Mucosa of descending colon (tissue), 3 donors: Measurements from ENCODE around the gene ANK3. TPM values are rescaled to one million over a fixed set of nuclear protein-coding genes. Genes with fewer than 3 reads are reported as not detected.
A peak's percentile ranks its signal among the peaks of the same experiment; 100 is the strongest.

Source experiments
- ATAC-seq: fragments of 200-7000 bp; cut with Tn5 transposase; one replicate; pipeline ENCODE4 v1.9.1; 2020; ENCODE audit warnings: mild to moderate bottlenecking, moderate library complexity
- DNase-seq, 3 donors: peaks; one replicate each; pipeline ENCODE4 v3.0.0-alpha.2; 2020
- H3K36me3 ChIP-seq: fragments of 200-600 bp; one replicate; pipeline ENCODE4 v1.8.0; 2021; ENCODE audit warnings: low read depth, mild to moderate bottlenecking
- H3K4me1 ChIP-seq: fragments of 200-600 bp; one replicate; pipeline ENCODE4 v1.8.0; 2021; ENCODE audit warnings: low read depth, mild to moderate bottlenecking
- H3K4me3 ChIP-seq: fragments of 200-600 bp; one replicate; pipeline ENCODE4 v1.8.0; 2021; ENCODE audit warnings: mild to moderate bottlenecking
- H3K9me3 ChIP-seq: fragments of 200-600 bp; one replicate; pipeline ENCODE4 v1.8.0; 2021; ENCODE audit warnings: mild to moderate bottlenecking
- intact Hi-C, 2 donors: fragments of 100-400 bp; cut with DNase I in 1 of 2; cut with micrococcal nuclease in 1 of 2; formaldehyde crosslinking; loops; one replicate each; pipeline versions ENCODE4 v1.11.0 to v1.11.1; 2022; cut with DNase I, micrococcal nuclease
- total RNA-seq, 3 donors: library from RNA; stranded (reverse); fragmentation: NEBNext Ultra II Directional in 2 of 3; extraction: Animal tissue kit (Norgen Biotek cat#: 25700) in 2 of 3; gene quantifications; one replicate each; pipeline versions ENCODE4 v1.2.1 to v1.2.4, GENCODE V29; 2021 to 2023
- TF ChIP-seq, protein P1 (sequence below): fragments of 200-600 bp; IDR thresholded peaks from one replicate; pipeline ENCODE4 v1.8.0; 2022; ENCODE audit warnings: antibody characterized with exemption, mild to moderate bottlenecking
- donor health status: DM: no; HTN: no; CAD: no; lungs with moderate emphysema.
- donor health status: DM: no; HTN: no; CAD: no.
- donor health status: DM: no; HTN: yes; CAD: no.

Gene ANK3
- total RNA-seq, 3 donors from 2014 or later = 67.7 to 145 (median 74.0) TPM

DNA sequence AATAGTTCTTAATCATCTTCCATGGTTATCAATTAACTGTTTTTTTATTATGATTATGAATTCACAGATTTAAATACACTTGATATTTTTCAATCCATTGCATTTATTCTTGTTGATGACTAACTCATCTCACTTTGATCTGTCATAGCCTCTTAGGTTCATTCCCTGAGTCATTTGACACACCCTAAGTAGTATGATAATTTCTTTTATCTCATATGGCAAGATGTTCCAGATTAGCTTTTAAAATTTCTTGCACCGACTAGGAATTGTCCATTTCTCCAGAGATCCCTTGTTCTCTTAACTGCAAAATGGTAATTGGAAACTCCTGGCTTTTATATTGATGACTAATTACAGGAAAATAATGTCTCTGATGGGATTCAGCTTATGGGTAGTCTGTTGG is 395.7 kb downstream of the ANK3 start:
- ATAC-seq = no peak
- H3K36me3 ChIP-seq = no peaks in the 10 kb centered on the region

DNA sequence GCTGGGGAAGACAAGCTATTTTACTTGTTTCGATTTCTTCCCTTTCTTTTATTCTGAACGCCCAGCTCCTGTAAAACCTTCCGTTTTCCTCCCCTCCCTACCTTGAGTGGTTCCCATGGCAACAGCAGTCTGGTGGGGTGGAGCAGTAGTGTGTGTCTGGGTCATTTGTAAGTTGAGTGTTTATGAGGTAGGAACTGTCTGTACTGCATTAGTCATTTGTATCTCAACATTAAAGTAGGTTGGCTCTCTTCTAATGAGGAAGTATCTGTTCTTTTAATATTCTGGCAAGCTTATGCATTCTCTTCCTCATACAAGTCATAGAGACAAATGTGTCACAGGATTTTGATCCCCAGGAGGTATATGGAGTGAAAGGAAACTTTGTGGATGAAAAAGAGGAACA is 398.0 kb downstream of the ANK3 start:
- Histone ChIP-seq H3K9me3 (no peaks in the 10 kb centered on the region), H3K36me3 (no peaks in the 10 kb centered on the region), H3K4me3 (no peak overlapping the region), H3K4me1 (peaks cover 11% of the 10 kb centered on the region)
- peak; percentile 98 for ATAC-seq
- peak in 2 of 3 donors; percentile 31 to 48 for DNase-seq
- intact Hi-C loops = no loop called here
- TF ChIP-seq, protein P1, sequence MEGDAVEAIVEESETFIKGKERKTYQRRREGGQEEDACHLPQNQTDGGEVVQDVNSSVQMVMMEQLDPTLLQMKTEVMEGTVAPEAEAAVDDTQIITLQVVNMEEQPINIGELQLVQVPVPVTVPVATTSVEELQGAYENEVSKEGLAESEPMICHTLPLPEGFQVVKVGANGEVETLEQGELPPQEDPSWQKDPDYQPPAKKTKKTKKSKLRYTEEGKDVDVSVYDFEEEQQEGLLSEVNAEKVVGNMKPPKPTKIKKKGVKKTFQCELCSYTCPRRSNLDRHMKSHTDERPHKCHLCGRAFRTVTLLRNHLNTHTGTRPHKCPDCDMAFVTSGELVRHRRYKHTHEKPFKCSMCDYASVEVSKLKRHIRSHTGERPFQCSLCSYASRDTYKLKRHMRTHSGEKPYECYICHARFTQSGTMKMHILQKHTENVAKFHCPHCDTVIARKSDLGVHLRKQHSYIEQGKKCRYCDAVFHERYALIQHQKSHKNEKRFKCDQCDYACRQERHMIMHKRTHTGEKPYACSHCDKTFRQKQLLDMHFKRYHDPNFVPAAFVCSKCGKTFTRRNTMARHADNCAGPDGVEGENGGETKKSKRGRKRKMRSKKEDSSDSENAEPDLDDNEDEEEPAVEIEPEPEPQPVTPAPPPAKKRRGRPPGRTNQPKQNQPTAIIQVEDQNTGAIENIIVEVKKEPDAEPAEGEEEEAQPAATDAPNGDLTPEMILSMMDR = no peak

More for the DNA sequence above, 395.7 kb downstream of the ANK3 start:
- intact Hi-C loops = no loop called here
- TF ChIP-seq, protein P1 = no peak
- Histone ChIP-seq H3K4me3 (no peak overlapping the region), H3K9me3 (no peaks in the 10 kb centered on the region), H3K4me1 (peaks cover 11% of the 10 kb centered on the region)
- no peak for DNase-seq

DNA sequence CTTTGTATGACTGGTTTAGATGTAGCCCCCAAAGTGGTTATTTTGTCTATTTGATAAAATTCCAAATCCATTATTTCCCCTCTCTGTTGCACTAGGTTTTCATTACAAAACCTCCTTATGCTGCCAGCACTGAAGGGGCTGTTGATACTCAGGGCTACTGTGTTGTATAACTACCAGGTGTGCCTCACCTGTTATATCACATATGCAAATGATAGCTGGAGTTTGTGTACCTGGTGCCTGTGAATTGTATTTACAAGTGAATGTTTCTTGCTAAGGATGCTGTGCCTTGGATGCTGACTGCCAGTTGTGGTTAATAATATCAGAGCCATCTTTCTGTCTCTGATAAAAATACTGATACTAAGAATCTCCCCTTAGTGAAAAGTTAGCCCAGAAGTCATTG is 398.6 kb downstream of the ANK3 start:
- no peaks in the 10 kb centered on the region for H3K9me3 ChIP-seq
- no peaks in the 10 kb centered on the region for H3K36me3 ChIP-seq
- TF ChIP-seq, protein P1 = no peak
- DNase-seq = no peak
- peaks cover 11% of the 10 kb centered on the region for H3K4me1 ChIP-seq
- H3K4me3 ChIP-seq = no peak overlapping the region
- intact Hi-C loops = no loop called here
- ATAC-seq = peak; percentile 74

DNA sequence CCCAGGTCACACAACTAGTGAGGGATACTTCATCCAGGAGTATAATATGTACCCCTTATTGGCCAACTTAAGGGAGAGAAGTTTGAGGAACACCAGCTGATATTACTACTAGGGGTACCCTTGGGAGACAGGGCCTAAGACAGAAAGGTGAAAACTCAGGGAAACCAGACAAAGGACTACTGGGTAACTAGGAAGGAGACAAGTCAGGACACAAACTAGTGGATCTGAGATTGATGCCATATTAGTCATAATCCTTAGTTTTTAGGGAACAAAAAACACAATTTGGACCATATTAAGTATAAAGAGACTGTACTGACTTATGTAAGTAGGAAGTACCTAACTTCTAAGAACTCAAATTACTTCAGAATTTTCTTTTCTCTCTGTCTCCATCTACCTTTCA is 404.0 kb downstream of the ANK3 start:
- no peak for ATAC-seq
- Histone ChIP-seq H3K9me3 (no peaks in the 10 kb centered on the region), H3K4me3 (no peak overlapping the region), H3K4me1 (no peaks in the 10 kb centered on the region), H3K36me3 (no peaks in the 10 kb centered on the region)
- TF ChIP-seq, protein P1 = no peak
- intact Hi-C loops = no loop called here
- DNase-seq = no peak

DNA sequence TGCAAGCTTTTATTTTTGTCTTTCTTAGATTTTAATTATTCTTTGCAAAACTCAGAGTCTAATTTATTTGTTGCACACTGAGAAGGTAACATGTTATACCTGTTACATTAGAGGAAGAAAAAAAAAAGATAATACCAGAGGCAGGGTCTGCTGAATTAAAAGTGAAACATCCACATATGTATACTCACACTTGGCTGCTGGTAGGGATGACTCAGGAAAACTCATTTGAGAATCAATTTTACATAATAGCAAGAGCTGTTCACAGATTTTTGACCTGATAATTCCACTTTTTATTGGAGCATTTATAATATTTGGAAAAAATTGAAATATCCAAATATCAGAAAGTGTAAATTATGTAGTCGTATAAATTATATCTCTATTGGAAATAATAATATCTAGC is 405.3 kb downstream of the ANK3 start:
- ATAC-seq (no peak), DNase-seq (no peak)
- Histone ChIP-seq H3K4me1 (no peaks in the 10 kb centered on the region), H3K36me3 (no peaks in the 10 kb centered on the region), H3K9me3 (no peaks in the 10 kb centered on the region), H3K4me3 (no peak overlapping the region)
- intact Hi-C loops = no loop called here
- TF ChIP-seq, protein P1 = no peak

DNA sequence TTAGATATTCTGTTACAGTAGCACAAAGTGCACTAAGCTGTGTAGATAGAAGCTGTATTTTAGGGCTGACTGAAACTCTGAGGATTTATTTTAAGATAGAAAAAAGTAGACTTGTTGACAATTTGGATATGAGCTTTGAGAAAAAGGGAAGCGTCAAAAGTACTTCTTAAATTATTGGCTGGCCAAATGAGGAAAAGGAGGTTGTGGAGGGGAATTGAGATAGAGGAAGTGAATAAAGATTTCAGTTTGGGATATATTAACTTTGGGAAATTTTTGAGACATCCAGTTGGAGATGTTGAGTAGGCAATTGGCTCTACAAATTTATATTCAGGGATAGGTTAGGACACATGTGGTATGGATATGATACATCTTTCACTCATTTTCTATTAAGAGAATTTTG is 409.3 kb downstream of the ANK3 start:
- TF ChIP-seq, protein P1 = no peak
- ATAC-seq (no peak), DNase-seq (no peak)
- Histone ChIP-seq H3K9me3 (peaks cover 20% of the 10 kb centered on the region), H3K36me3 (no peaks in the 10 kb centered on the region), H3K4me3 (no peak overlapping the region), H3K4me1 (no peaks in the 10 kb centered on the region)
- intact Hi-C loops = no loop called here
